HK-2 (cell line): ENCODE measurements around the gene ALDH16A1.
A peak's percentile ranks its signal among the peaks of the same experiment; 100 is the strongest.
"Not testable (repeated sequence)": the region's sequence is repeated elsewhere in the genome, so short reads cannot be mapped to it uniquely, and the experiment has no call there.

Source experiments
- DNase-seq: peaks from one replicate; pipeline ENCODE4 v3.0.0-alpha.2; 2018; ENCODE audit not compliant: unreplicated experiment

ALDH16A1 gene

GRCh38 chr19:49465371-49465770 lies 12.3 kb downstream of the ALDH16A1 start:
- DNase-seq, result no peak

DNA sequence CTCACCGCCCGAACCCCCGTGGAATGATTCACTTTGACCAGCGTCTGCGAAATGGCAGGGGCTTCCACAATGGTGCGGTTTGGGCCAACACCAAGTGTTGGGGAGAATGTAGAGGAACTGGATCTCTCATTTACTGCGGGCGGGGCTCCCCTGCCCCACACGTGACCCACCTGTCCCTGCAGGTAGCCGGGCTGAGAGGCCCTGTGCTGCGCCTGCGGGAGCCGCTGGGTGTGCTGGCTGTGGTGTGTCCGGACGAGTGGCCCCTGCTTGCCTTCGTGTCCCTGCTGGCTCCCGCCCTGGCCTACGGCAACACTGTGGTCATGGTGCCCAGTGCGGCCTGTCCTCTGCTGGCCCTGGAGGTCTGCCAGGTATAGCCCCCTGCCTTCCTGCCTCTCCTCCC lies 15.2 kb downstream of the ALDH16A1 start:
- no peak for DNase-seq

GRCh38 chr19:49468746-49469447 lies 15.9 kb downstream of the ALDH16A1 start:
- DNase-seq, result no peak

DNA sequence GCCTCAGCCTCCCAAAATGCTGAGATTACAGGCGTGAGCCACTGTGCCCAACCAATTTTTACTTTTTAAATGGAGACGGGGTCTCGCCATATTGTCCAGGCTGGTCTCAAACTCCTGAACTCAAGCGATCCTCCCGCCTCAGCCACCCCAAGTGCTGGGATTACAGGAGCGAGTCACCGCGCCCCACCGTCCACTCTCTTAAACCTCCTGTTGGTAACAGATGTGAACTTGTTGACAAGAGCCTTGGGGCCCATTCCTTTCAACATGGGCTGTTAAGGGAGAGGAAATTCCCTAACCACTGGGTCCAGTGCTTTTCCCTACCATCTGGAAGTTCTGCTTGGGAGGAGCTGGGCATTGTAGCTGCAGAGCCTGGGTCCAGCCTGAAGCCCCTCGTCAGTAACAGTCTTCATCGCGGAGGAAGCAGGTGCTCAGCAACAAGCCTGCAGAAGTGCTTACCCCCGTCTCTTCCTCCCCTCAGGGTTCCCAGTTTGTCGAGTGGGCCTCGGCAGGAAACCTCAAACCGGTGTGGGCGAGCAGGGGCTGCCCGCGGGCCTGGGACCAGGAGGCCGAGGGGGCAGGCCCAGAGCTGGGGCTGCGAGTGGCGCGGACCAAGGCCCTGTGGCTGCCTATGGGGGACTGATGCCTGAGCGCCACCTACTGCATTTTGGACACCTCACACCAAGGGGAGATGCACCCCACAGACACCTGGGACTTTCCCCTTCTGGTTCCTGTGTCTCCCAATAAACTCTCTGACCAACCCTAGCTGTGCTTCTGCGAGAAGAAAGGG lies 17.0 kb downstream of the ALDH16A1 start:
- no peak for DNase-seq

DNA sequence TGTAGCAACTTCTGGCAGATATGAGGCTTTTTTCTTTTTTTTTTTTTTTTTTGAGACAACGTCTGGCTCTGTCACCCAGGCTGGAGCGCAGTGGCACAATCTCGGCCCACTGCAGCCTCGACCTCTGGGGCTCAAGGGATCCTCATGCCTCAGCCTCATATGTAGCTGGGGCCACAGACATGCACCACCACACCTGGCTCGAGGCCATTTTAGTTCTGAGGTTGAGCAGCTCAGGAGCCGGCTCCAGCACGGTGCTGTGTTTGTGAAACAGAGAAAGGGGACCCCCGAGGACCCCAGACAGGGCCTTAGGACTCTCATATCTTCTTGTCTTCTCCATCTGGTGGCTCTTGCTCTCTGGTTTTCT lies 17.6 kb downstream of the ALDH16A1 start:
- DNase-seq, result no peak

GRCh38 chr19:49472936-49473335 lies 19.9 kb downstream of the ALDH16A1 start:
- no peak for DNase-seq

DNA sequence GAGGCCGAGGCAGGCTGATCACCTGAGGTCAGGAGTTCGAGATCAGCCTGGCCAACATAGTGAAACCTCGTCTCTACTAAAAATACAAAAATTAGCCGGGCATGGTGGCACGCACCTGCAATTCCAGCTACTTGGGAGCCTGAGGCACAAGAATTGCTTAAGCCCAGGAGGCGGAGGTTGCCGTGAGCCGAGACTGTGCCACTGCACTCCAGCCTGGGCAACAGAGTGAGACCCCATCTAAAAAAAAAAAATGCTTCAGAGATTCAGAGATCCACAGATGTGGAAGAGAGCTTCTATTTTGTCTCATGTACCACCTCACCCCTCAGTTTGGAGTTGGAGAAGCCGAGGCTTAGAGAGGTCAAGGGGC lies 20.5 kb downstream of the ALDH16A1 start:
- DNase-seq, result not testable (repeated sequence)

DNA sequence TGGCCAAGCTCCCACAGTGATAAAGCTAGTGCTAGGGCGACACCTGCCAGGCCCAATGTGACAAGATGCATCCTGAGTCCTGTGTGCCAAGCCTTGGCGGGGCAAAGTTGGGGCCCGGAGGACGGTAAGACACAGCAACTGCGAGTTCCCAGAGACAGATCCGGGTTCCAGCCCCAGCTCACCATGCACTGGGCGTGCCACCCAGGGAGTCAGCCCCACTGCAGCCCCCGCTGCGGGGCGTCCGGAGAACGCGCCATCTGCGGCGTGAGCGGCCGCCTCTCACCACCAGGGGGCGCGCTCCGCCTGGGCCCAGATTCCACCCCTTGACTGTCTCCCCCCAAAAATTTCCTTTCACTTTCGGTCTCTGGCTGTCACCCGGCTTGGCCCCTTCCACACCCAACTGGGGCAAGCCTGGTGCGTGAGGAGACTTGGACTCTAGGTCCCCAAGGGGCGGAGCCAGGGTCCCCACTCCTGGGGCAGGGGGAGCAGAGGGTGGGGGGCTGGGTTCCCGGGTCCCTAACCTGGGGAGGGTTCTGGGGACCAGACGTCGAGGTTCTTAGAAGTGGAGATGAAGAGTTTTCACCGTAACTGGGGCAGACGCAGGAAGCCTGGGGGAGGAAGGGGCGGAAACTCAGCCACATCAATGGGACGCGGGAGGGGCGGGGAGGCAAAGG lies 21.0 kb downstream of the ALDH16A1 start, which contains the start of gene FLT3LG:
TSS of gene FLT3LG (plus strand) at position 348 of the 674 bp plus-strand sequence. CDS start 425 bp downstream, outside the sequence.
- peak; percentile 69 for DNase-seq

GRCh38 chr19:49474542-49474924 lies 21.5 kb downstream of the ALDH16A1 start:
- DNase-seq, result no peak

- DNase-seq, result no peak
These were observed 22.3 kb downstream of the ALDH16A1 start for GRCh38 chr19:49475191-49475917.

- DNase-seq, result no peak
These were observed 23.2 kb downstream of the ALDH16A1 start for GRCh38 chr19:49475995-49476880.

DNA sequence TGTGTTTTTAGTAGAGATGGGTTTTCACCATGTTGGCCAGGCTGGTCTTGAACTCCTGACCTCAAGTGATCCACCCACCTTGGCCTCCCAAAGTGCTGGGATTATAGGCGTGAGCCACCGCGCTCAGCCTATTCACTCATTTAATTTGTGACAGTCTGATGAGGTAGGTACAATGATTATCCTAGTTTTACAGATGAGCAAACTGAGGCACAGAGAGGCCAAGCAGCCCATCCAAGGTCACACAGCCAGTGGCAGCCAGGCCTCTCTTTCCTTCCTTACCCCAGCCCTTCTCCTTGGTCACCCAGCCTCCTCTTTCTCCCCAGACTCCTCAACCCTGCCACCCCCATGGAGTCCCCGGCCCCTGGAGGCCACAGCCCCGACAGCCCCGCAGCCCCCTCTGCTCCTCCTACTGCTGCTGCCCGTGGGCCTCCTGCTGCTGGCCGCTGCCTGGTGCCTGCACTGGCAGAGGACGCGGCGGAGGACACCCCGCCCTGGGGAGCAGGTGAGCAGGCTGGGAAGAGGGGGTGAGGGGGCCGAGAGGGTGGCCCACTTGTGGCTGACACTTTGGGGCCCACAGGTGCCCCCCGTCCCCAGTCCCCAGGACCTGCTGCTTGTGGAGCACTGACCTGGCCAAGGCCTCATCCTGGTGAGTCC lies 27.1 kb downstream of the ALDH16A1 start:
- no peak for DNase-seq

DNA sequence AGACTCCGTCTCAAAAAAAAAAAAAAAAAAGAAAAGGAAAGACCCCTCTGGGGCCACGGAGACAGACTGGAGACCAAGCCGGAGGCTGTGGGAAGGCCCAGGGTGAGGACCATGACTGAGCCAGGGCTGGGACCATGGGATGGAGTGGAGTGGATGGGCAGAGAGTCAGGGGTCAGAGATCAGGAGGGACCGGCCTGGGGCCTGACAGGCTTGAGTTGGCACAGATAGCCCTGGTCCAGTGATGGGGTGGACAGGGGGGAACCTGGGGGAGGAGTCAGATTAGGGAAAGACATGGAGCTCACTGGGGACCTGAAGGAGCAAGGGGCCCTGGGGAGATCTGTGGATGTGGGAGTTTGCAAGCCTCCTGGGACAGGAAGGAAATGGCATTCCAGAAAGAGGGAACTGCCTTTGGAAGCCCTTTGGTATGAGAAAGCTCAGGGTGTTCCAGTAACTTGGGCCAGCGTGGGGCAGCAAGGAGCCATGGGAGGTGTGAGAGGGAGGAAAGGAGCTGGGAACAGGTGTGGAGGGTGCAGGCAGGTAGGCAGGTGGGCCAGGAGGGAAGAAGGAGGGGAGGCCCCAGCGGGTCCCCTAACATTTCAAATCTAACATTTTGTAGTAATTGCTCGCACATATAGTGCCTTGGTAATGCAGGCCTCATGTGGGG lies 28.1 kb downstream of the ALDH16A1 start:
- DNase-seq, result no peak

GRCh38 chr19:49486232-49486631 lies 33.2 kb downstream of the ALDH16A1 start:
- DNase-seq, result no peak

DNA sequence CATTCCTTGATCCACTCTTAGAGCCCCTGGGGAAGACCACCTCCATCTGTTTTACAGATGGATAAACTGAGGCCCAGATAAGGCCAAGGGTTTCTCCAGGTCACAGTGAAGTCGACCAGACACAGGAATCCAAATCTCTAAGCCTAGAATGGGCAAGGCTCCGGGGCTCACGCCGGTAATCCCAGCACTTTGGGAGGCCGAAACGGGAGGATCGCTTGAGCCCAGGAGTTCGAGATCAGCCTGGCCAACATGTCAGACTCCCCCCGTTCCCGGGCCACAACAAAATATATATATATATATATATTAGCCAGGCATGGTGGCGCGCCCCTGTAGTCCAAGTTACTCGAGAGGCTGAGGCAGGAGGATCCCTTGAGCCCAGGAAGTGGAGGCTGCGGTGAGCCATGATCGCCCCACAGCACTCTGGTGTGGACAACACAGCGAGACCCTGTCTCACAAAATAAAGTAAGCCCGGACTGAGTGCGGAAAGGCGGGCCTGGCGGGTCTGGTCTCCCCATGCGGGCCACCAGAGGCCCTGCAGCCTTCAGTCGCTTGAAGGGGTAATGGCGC lies 33.8 kb downstream of the ALDH16A1 start:
- DNase-seq, result no peak

- peak; percentile 100 for DNase-seq
These were observed 34.4 kb downstream of the ALDH16A1 start, which contains the start of gene RPL13A for GRCh38 chr19:49487277-49488045. Gene RPL13A, plus strand, starts transcription at chr19:49487608. Its CDS starts 22 bp downstream, at chr19:49487630.

GRCh38 chr19:49488046-49488862 lies 35.2 kb downstream of the ALDH16A1 start:
- peak; percentile 31 for DNase-seq
